ENCODE measurements around the gene NABP2.

- TF ChIP-seq EZH2phosphoT487 (IDR thresholded peaks at IDR 0.05; ENCODE audit: insufficient read depth, low read depth) (no peak), EZH2 (IDR thresholded peaks at IDR 0.05; ENCODE audit: insufficient read depth, poor library complexity, severe bottlenecking) (no peak)
Observed at GRCh38 chr12:56241424-56242303, 17.5 kb downstream of the NABP2 start.
